ENCODE data around the gene BAIAP2. TPM values are rescaled to one million over a fixed set of nuclear protein-coding genes. Genes with fewer than 3 reads are reported as not detected.

Gene BAIAP2
- polyA plus RNA-seq, 3 donors, result 8.6 to 17.0 (median 11.2) TPM

- peak overlapping the region in 6 of 7 donors; percentile 35 to 87 (median 68) for H3K27ac Mint-ChIP-seq
- Histone ChIP-seq H3K79me2 (ENCODE audit: insufficient read depth, low read length) (no peaks in the 10 kb centered on the region), H3K4me3 (replicated peaks in 1 of 3; ENCODE audit: low read depth in 2 of 3, low read length in 3 of 3) (peak overlapping the region in 1 of 3 experiments; percentile 44), H3K4me2 (replicated peaks; ENCODE audit: extremely low read depth, low read length, poor library complexity, severe bottlenecking) (peak overlapping the region; percentile 50), H2AFZ (ENCODE audit: insufficient read depth, low read depth, low read length, poor library complexity, severe bottlenecking) (peak overlapping the region; percentile 88), H3K27me3 (ENCODE audit: control insufficient read depth in 2 of 2, insufficient read depth in 2 of 2, low read length in 2 of 2) (peaks cover 0 to 6% of the 10 kb centered on the region in 2 donors), H3K36me3 (replicated peaks in 1 of 2; ENCODE audit: control insufficient read depth in 1 of 2, insufficient read depth in 2 of 2, low read length in 2 of 2) (no peaks in the 10 kb centered on the region), H3K9ac (ENCODE audit: insufficient read depth, low read length, poor library complexity, severe bottlenecking) (peak overlapping the region; percentile 15), H3K9me3 (replicated peaks in 1 of 2; ENCODE audit: control insufficient read depth in 1 of 2, insufficient read depth in 1 of 2, low read length in 2 of 2) (no peaks in the 10 kb centered on the region), H3K4me1 (ENCODE audit: control insufficient read depth in 1 of 2, insufficient read depth in 2 of 2, low read length in 2 of 2) (peaks cover 32 to 34% of the 10 kb centered on the region in 2 donors), H4K20me1 (ENCODE audit: insufficient read depth, low read length) (no peaks in the 10 kb centered on the region), H3K27ac (ENCODE audit: low read depth in 1 of 2, low read length in 2 of 2) (peak overlapping the region; percentile 32 to 59)
- intact Hi-C loops (cut with micrococcal nuclease), result loop anchor here in 1 of 2 donors (10.0 kb wide), 1 partner anchor 122 kb away; no protein-coding TSS in a partner anchor
- peak overlapping the region; percentile 45 to 83 for H3K4me3 Mint-ChIP-seq
- no peaks in the 10 kb centered on the region for H3K36me3 Mint-ChIP-seq
- peaks cover 0 to 2% (median 0%) of the 10 kb centered on the region in 7 donors for H3K9me3 Mint-ChIP-seq
- DNase-seq, result peak; percentile 64 to 81 (median 69)
- peaks cover 30% of the 10 kb centered on the region for H3K4me1 Mint-ChIP-seq
- H3K27me3 Mint-ChIP-seq (ENCODE audit: low read depth in 3 of 3), result peaks cover 15 to 30% (median 21%) of the 10 kb centered on the region in 3 donors
- 4% methylated on average over 15 of the region's 18 CpGs for WGBS (ENCODE audit: insufficient coverage)
- TF ChIP-seq, protein P1, sequence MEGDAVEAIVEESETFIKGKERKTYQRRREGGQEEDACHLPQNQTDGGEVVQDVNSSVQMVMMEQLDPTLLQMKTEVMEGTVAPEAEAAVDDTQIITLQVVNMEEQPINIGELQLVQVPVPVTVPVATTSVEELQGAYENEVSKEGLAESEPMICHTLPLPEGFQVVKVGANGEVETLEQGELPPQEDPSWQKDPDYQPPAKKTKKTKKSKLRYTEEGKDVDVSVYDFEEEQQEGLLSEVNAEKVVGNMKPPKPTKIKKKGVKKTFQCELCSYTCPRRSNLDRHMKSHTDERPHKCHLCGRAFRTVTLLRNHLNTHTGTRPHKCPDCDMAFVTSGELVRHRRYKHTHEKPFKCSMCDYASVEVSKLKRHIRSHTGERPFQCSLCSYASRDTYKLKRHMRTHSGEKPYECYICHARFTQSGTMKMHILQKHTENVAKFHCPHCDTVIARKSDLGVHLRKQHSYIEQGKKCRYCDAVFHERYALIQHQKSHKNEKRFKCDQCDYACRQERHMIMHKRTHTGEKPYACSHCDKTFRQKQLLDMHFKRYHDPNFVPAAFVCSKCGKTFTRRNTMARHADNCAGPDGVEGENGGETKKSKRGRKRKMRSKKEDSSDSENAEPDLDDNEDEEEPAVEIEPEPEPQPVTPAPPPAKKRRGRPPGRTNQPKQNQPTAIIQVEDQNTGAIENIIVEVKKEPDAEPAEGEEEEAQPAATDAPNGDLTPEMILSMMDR (IDR thresholded peaks at IDR 0.05), result no peak
These were observed 48.0 kb upstream of the BAIAP2 start for GRCh38 chr17:80986816-80987475.

- Histone ChIP-seq H3K9me3 (replicated peaks in 1 of 2; ENCODE audit: control insufficient read depth in 1 of 2, insufficient read depth in 1 of 2, low read length in 2 of 2) (no peaks in the 10 kb centered on the region), H3K4me1 (ENCODE audit: control insufficient read depth in 1 of 2, insufficient read depth in 2 of 2, low read length in 2 of 2) (peaks cover 39 to 43% of the 10 kb centered on the region in 2 donors), H2AFZ (ENCODE audit: insufficient read depth, low read depth, low read length, poor library complexity, severe bottlenecking) (no peak overlapping the region), H3K79me2 (ENCODE audit: insufficient read depth, low read length) (peaks cover 9% of the 10 kb centered on the region), H3K27me3 (ENCODE audit: control insufficient read depth in 2 of 2, insufficient read depth in 2 of 2, low read length in 2 of 2) (peaks cover 0 to 6% of the 10 kb centered on the region in 2 donors), H3K4me3 (replicated peaks in 1 of 3; ENCODE audit: low read depth in 2 of 3, low read length in 3 of 3) (no peak overlapping the region), H3K27ac (ENCODE audit: low read depth in 1 of 2, low read length in 2 of 2) (no peak overlapping the region), H4K20me1 (ENCODE audit: insufficient read depth, low read length) (peaks cover 7% of the 10 kb centered on the region), H3K9ac (ENCODE audit: insufficient read depth, low read length, poor library complexity, severe bottlenecking) (no peak overlapping the region), H3K4me2 (replicated peaks; ENCODE audit: extremely low read depth, low read length, poor library complexity, severe bottlenecking) (no peak overlapping the region), H3K36me3 (replicated peaks in 1 of 2; ENCODE audit: control insufficient read depth in 1 of 2, insufficient read depth in 2 of 2, low read length in 2 of 2) (no peaks in the 10 kb centered on the region)
- WGBS (ENCODE audit: insufficient coverage), result 78% methylated on average over 10 of the region's 16 CpGs
- Mint-ChIP-seq H3K36me3 (no peaks in the 10 kb centered on the region), H3K27me3 (ENCODE audit: low read depth in 3 of 3) (peaks cover 15 to 26% (median 15%) of the 10 kb centered on the region in 3 donors), H3K4me3 (peak overlapping the region in 1 of 2 donors; percentile 83), H3K4me1 (peaks cover 36% of the 10 kb centered on the region), H3K27ac (no peak overlapping the region), H3K9me3 (peaks cover 0 to 2% (median 0%) of the 10 kb centered on the region in 7 donors)
- intact Hi-C loops (cut with micrococcal nuclease), result loop anchor here in 1 of 2 donors (2.0 to 10.0 kb wide), 2 partner anchors 113 to 123 kb away; no protein-coding TSS in a partner anchor
- TF ChIP-seq, protein P1 (IDR thresholded peaks at IDR 0.05), result no peak
- DNase-seq, result no peak
These were observed 47.0 kb upstream of the BAIAP2 start for GRCh38 chr17:80987941-80988461.
